Measurements from ENCODE around the gene MAPKAP1.
A peak's percentile ranks its signal among the peaks of the same experiment; 100 is the strongest.

MAPKAP1 gene
- total RNA-seq: 89.4 to 110 reads per million in 2 experiments

DNA sequence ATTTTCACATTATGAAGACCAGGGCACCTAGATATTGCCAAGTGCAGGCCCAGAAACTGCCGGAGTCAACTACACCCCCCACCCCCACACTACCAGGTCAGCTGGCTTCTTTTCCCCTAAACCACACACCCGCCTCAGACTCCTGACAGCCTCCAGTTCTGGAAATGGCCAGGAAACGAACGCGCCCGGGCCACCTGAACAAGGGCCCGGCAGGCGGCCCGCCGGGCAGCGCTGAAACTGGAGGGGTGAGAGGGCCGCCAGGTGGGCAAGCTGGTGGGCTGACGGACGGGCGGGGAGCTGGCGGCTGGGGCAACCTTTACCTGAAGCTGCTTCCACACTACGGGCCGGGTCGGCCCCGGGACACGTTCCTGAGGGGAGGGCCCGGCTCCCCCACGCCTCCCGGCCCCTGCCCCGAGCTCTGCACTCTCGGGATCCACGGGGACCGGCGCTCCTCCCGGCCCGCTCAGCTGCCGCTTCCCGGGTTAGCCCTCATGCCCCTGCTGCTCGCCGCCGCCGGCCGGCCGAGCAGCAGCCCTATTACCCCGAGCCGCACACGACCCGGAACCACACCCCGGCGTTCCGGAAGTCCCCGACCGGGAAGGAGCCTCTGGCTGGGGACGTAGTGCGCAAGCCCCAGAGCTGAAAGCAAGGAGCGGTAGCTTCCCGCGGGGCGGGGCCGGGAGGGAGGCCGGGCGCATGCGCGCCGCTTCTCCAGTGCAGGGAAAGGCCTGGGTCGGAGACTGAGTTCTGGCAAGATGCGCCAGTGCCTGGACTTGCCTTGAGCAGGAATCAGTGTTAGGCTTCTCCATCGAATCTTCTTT lies at the start of gene MAPKAP1:
TSS of gene MAPKAP1 (minus strand) at position 558 of the 821 bp plus-strand sequence. CDS start 34,634 bp downstream, outside the sequence.
- peak; percentile 85 for DNase-seq (ENCODE audit: low read depth)

DNA sequence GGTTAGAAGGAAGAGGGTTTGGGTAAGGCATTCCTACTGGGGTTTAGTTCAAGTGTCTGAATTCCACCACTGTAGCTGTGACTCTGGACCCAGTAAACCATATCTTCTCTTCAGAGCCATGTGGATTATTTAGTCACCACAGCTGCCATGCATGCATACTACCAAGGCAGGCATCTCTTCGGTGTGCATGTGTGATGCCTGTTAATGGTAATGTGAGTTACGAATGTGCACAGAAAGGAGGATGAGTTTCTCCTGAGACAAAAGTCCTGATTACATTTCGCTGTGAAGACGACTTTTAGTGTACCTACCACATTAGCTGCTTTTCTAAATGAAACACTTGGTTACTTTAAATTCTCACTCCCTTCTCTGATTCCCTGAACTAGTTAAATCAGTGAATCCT lies 49.5 kb upstream of the MAPKAP1 start:
- no peak for DNase-seq (ENCODE audit: low read depth)

DNA sequence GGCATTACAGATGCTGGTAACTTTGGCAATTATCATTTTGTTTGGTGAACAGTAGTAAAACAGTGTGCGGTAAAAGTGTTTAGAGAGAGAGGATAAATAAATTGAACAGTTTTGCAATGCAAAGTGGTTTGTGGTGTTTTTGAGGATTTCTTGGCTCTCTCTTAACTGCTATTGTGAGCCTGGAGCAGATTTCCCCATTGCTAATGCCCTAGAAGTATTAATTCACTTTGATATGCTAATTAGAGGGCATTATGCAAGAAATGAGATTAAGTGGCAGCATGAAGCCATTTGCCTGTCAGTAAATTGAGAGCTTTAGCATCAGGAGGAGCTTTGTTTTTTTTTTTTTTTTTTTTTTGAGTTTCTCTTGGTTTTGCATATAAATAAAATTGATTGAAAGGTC lies 48.3 kb upstream of the MAPKAP1 start:
- DNase-seq (ENCODE audit: low read depth): no peak

DNA sequence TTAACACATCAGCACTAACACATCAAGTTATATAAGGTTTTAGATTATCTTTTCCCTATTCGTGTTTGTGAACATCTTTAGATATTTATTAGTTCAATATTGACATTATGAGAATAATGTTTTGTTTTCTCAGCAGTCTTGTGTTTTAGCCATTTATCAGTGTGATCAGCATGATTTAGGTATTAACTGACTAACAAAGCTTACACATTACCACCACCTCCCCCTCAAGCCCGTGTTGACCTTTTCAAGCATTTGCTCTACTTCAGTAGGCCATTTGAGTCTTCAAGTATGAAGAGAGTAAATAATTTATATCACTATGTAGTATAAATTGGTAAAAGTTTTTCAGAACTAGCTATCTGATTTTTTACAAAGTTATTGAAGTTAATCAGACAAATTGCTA lies 47.1 kb upstream of the MAPKAP1 start:
- no peak for DNase-seq (ENCODE audit: low read depth)

DNA sequence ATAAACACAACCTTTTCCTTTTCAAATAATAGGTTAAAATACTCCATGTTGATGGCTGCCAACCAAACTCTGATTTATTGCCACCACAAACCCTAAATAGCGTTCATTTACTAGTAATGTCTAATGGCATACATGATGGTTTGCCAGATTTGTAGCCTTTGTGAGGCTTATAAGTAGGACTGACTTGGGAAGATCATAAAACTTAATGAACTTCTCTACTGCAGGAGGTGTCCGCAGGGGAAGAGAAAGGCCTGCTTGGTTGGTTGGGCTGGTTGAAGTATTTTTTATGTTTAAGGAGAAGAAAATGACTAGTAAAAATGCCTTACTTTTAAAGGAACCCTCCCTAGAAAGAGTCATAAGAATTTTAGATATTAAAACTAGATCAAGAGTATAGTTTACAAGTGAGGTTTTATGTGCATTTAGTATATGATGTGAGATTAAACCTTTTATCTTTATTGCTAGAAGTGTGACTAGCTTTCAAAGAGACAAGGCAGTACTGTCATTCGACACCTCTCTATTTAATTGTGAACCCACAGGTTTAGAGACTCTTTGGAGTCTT lies 45.1 kb upstream of the MAPKAP1 start:
- no peak for DNase-seq (ENCODE audit: low read depth)

DNA sequence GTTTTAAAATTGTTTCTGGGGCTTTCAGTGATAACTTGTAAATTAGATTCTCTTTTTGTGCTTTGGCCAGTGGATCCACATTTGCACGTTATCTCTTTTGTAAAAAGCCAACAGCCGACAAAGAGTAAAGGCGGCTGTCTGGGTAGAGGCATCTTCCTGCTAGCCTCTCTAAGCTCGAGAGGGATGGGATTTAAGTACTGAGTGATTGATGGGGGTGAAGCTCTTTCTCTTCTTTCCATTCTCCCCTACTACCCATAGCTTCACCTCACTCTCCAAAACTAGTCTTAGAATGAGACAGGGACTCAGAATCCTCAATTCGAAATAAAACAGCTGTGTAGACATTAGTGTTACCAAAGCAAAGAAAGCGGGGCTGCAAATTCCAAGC lies 43.6 kb upstream of the MAPKAP1 start:
- DNase-seq (ENCODE audit: low read depth): no peak

DNA sequence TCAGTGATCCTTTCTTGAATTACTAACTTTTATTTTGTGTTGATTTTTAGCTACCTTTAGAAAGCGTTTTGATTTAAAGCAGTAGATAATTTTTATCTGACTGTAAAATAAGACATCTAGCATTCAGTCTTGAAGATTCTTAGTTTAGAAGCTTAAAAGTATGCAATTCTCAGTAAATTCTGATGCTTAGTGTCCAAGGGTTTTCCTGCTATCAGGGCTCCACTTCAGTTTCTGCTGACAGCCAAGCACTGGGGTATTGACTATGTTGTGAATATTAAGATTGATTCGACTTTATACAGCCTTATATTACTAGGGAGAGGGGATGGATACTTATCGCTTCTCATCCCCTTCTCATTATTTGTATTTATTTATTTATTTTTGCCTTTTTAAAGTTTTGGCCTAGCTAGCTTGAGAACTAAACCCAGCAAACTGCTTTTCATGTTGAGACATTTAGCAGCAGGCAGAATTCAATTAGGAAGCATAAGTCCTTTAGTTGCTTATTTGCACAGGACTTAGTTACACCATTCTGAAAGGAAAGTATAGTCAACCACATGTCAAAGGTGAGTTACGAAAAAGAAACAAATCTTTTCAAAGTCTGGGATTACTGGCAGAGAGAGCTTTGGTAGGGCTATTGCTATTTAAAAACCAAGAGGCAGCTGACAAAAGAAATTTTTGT lies 43.1 kb upstream of the MAPKAP1 start:
- no peak for DNase-seq (ENCODE audit: low read depth)

DNA sequence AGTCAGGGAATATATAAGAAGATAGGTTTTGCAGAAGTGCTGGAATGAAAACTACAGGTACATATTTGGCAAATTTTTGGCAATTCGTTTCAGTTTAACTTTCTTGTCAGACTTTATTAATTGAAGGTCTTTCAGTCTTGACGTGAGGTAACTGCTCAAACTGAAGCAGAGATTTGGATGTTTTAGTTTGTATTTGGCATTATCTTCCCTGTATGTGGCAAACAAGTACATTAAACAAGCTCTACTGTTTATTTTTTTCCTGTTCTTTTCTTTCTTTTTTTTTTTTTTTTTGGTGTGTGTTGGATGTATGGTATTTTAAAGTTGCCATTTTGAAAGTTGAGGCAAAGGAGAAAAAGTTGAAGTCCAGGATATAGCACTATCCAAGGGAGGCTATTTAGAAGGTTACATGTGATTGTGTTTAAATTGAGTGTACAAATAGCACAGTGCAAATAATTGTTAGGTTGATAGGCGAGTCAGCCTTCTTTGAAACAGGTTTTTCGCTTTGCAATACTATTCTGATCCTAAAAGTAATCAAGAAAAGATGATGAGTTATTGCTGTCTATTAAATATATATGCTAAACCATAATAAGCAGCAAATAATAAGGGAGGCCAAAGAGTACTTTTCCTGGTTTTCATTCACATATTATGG lies 42.4 kb upstream of the MAPKAP1 start:
- DNase-seq (ENCODE audit: low read depth): no peak

DNA sequence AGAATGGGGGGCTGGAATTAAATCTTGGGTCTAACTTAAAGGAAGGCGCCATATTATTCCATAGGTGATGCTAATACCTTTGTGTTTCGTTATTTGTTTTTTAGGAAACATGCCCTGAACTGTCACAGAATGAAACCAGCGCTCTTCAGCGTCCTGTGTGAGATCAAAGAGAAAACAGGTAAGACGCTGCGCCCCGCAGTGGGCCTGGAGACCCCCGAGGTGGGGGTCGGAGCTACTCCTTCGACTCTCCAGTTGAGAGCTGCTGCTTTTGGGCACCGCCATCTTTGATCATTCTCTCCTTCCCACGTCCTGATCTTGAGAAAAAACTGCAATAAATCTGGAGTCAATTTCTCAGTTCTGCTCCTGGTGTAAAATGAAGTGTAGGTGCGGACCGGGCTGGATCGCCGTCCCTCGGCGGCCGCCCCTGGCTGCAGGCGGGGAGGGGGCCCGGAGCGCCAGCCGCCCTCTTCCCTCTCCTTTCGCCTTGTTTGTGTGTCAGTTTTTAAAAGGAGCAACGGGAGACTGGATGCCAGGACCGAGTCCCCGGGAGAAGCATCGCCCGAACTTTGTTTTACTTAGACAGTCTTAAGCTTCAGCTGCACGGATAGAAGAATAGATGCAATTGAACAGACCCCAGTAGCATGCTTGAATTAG lies 41.6 kb upstream of the MAPKAP1 start:
- DNase-seq (ENCODE audit: low read depth): no peak

DNA sequence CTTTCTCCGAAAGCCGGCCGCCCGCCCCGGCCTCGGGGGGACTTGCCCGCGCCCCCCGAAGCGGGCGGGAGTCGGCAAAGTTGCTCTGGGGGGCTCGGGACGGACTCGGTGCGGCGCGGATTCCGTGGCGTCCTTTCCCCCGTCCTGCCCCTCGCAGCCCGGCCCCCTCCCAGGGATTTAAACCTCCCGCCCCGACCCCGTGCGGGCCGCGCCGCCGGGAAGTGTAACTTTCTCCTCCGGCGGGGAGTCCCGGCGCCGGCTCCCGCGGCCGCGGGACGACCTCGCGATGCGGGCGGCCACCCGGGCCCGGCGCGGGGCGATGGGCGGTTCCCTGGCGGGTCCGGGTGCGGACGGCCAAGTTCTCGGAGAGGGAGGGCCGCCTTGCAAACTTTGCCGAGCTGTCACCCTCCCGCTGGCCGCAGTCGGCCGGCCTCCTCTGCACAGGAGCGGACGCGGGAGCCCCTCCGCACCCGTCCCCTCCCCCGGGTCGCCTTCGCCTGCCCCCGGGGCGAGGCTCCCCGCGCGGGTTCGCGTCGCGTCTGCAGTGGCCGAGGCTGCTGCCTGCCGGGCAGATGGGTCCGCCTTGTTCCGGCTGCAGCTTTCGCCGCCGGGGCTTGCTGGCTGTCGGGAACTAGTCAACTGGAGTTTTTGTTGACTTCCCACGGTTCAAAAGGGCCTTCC lies 40.9 kb upstream of the MAPKAP1 start:
- no peak for DNase-seq (ENCODE audit: low read depth)

DNA sequence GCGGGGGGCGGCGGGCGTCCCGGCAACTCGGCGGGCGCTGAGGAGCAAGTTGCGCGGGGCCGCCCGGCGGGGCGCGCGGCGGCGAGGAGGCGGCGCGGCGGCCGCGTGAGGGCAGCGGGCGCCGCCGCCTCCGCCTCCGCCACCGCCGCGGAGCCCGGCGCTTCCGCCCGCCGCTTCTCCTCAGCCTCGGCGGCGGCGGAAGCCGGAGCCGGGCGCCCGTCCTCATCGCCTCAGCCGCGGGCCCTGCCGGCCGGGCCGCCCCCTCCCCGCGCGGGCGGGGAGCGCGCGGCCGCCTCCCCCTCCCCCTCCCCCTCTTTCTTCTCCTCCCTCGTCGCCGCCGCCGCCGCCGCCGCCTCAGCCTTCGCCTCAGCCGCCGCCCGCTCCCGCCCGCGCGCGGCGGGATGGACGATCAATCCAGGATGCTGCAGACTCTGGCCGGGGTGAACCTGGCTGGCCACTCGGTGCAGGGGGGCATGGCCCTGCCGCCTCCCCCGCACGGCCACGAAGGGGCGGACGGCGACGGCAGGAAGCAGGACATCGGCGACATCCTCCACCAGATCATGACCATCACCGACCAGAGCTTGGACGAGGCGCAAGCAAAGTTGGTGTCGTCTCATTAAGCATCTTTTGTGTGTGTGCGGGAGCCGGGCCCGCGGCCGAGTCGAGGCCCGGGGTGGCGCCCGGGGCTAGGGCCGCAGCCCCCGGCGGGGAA lies 40.2 kb upstream of the MAPKAP1 start, which contains the start of gene PBX3:
TSS of gene PBX3 (plus strand) at position 321 of the 712 bp plus-strand sequence.
- DNase-seq (ENCODE audit: low read depth): peak; percentile 42

DNA sequence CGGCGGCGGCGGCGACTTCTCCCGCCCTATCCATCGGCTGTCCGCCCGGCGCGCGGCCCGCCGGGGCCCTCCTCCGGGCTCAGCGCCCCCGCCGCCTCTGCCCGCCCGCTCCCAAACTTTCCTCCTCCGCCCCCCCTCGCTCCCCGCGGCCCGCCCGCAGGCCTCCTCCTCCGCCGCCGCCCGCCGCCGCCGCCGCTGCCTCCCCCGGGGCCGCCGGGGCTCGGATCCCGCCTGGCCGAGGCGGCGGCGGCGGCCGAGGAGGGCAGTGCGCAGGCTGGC lies 39.7 kb upstream of the MAPKAP1 start:
- no peak for DNase-seq (ENCODE audit: low read depth)

DNA sequence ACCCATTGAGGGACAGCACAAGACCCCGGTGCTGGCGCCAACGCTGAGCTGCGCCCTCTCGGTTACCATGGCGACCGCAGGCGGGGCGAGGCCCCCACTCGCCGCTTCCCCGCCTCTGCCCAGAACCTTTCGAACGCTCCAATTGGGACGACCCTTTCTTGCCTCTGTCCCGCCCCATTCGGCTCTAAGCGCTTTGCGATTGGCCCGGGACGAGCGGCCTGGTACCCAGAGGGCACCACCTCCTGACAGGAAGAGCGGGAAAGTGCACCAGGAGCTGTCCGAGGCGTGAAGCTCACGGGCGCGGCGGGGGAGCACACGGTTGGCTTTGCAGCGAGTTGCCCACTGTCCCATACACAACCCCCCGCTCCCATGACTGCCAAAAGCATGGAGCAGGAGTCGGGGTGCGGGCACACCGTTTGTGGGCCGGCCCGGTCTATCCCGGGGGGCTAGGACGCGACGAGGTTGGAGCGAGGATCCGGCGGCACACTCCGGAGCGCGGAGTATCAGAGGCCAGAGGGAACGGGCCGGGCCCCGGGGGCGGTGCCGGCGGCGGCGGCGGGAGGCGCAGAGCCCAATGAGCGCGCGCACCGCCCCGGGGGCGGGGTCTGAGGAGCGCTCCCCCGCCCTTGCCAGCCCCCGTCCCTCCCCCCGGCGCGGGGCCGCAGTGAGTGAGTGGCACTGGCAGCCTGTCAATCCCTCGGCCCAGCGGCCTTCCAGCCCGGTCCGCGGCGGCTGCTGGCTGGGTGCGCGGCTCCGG lies 39.2 kb upstream of the MAPKAP1 start:
- peak; percentile 87 for DNase-seq (ENCODE audit: low read depth)

DNA sequence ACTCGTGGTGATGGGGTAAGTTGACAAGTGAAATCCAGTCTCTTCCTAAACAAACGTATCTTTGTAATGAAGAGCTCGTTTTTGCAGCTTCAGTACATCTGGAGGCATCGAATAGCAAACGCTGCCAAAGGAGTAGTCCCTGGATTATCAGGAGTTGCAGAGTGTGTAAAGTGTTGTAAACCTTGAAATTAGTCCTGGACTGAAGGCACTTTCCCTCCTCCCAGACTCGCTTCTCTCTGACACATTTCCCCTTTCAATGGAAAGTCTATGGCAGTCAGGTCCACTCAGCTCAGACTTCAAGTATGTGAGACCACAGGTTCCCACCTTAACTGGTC lies 38.6 kb upstream of the MAPKAP1 start:
- no peak for DNase-seq (ENCODE audit: low read depth)

DNA sequence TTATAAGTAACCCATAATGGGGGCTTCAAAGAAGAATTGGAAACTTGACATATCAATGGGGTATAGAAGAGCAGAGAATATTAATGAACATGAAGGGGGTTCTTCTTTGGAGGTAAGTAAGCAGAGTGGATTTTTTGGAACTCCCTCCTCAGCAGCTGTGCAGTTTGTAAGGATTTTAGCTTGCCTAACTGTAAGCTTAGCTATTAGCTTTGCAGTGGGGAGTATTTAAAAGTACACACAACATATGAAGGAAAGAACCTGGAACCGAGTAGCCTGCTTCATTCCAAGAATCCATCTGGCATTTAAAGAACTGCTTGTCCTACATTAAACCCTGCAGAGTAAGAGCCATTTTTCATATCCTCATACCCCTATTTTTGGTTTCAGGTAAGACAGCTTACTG lies 38.0 kb upstream of the MAPKAP1 start:
- no peak for DNase-seq (ENCODE audit: low read depth)

DNA sequence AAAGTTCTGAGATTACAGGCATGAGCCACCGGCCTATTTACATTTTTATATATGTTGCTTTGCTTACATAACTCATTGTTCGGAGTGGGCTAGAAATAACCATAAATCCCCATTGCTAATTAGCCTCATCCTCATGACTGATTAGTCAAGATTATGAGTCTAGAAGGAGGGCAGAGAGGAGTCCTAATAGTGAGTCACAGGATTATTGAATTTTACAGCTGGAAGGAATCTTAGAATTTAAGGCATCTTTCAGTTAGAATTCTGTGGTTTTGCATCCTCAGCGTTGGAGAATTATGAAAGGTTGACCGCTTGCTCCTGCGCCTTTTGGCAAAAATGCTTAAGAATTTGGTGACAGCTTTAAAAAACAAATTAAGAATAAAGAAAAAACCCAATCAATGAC lies 37.6 kb upstream of the MAPKAP1 start:
- DNase-seq (ENCODE audit: low read depth): no peak

DNA sequence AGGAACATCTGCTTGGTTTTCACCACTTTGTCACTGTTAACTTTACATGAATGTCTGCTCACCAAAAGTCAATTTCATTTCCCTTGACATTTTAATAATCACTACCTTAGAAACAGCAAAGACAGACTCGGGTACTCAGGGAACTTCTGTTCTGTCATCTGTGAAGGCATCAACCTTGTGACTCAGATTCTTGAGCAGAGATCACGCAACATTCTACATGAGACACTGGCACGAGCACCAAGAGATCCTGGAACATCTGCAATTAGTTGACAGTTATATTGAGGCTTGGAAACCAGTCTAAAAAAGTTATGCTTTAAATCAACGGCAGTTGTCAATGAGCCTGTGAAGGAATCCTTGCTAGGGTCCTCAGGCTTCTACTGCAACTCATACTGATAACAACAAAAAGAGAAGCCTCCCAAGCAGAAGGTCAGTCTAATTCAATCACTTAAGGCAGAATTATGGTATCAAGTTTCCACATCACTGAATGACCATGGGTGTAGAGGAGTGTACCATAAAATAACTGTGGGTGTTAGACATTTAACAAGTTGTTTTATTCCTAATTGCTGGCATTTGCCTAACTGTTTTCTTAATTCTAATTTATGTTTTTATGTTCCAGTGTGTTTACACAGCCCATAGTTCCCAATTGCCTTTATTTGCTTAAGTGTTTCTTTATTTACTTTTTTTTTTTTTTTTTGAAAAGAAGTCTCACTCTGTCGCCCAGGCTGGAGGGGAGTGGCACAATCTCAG lies 36.8 kb upstream of the MAPKAP1 start:
- no peak for DNase-seq (ENCODE audit: low read depth)

DNA sequence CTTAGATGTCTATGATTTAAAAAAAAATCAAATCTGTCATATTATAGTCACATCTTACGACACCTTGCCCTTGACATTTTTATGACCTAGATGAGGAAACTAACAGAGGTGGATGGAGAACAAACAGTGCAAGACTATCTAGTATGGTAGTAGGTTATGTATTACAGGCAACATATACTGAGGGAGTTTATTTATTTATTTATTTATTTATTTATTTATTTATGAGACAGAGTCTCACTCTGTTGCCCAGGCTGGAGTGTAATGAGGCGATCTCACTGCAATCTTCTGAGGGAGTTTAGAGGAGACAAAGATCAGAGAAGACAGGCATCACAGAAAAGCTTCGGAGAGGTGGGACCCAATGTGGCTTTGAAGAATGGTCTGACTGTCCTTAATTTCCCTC lies 35.6 kb upstream of the MAPKAP1 start:
- DNase-seq (ENCODE audit: low read depth): no peak

DNA sequence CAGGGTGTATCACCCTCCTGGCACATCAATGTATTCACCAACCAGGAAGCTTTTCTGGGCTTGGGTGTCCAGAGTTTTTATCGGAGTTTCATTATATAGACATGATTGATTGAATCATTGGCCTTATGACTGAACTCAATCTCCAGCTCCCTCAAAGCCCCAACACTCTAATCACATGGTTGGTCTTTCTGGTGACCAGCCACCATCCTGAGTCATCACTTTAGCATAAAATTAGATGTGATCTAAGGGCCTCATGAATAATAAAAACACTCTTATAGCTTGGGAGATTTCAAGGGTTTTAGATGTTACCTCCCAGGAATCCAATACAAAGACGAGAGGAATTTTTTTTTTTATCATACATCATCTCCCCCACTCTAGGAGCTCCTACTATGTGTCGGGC lies 32.4 kb upstream of the MAPKAP1 start:
- no peak for DNase-seq (ENCODE audit: low read depth)

DNA sequence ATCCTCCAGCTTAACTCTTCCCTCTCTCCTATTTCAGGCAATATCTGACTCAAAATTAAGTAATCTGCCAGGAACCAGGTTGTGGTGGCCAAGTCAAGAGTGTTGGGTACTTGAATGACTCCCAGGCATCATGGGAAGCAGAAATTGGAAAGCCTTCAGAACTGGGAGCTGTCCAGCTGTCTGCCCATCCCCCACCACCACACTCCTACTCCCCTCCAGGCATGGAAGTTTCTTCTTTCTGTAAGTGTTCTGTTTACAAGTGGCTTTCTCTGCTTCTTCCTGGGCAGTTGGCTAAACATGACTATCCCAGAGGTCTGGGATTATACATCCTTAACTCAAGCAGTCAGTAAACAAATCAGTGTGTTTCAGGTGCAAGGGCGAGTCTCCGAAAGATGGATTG lies 25.6 kb upstream of the MAPKAP1 start:
- no peak for DNase-seq (ENCODE audit: low read depth)
